Suprapubic skin (tissue), 4 donors: ENCODE measurements around the gene OVOL1. TPM values are rescaled to one million over a fixed set of nuclear protein-coding genes. Genes with fewer than 3 reads are reported as not detected.
A peak's percentile ranks its signal among the peaks of the same experiment; 100 is the strongest.

Experiments
- DNase-seq, 2 donors: peaks; one replicate each; pipeline ENCODE4 v3.0.0-alpha.2; 2019; ENCODE audit warnings: low spot score in 2 of 2
- H3K27ac ChIP-seq: fragments of 200-600 bp; sonication (generic); one replicate; pipeline ENCODE4 v1.5.1; 2019
- H3K27me3 ChIP-seq: fragments of 200-600 bp; sonication (generic); one replicate; pipeline ENCODE4 v1.5.1; 2019
- H3K36me3 ChIP-seq: fragments of 200-600 bp; sonication (generic); one replicate; pipeline ENCODE4 v1.5.1; 2019
- H3K4me1 ChIP-seq: fragments of 200-600 bp; sonication (generic); one replicate; pipeline ENCODE4 v1.5.1; 2019
- H3K4me3 ChIP-seq: fragments of 200-600 bp; sonication (generic); one replicate; pipeline ENCODE4 v1.5.1; 2019; ENCODE audit warnings: mild to moderate bottlenecking
- H3K9me3 ChIP-seq: fragments of 200-600 bp; sonication (generic); one replicate; pipeline ENCODE4 v1.5.1; 2019
- CTCF ChIP-seq, 2 donors: fragments of 200-600 bp in 1 of 2; fragments of 450-650 bp in 1 of 2; sonication (generic) in 1 of 2; IDR thresholded peaks; one replicate each; pipeline ENCODE4 v1.5.1; 2016 to 2019; ENCODE audit warnings: antibody characterized with exemption in 2 of 2, mild to moderate bottlenecking in 1 of 2, moderate library complexity in 1 of 2
- EP300 ChIP-seq: sonication (generic); formaldehyde crosslinking; IDR thresholded peaks from one replicate; pipeline ENCODE4 v1.6.1; 2017; ENCODE audit warnings: antibody characterized with exemption
- POLR2A ChIP-seq, 2 donors: fragments of 450-650 bp; IDR thresholded peaks; one replicate each; pipeline ENCODE4 v1.6.1; 2017; ENCODE audit warnings: antibody characterized with exemption in 2 of 2, mild to moderate bottlenecking in 2 of 2, moderate library complexity in 2 of 2
- POLR2AphosphoS5 ChIP-seq, 3 donors: sonication (generic); formaldehyde crosslinking; IDR thresholded peaks; one replicate each; pipeline ENCODE4 v1.6.1; 2017; ENCODE audit warnings: antibody characterized with exemption in 3 of 3
- WGBS: methylation state at CpG from one replicate; pipeline ENCODE4 v1.1.5; 2018; 5-methylcytosine and 5-hydroxymethylcytosine counted together
- total RNA-seq, 4 donors: library from RNA; depleted of rRNA; stranded (reverse); fragments of >200 nt; gene quantifications; one replicate each; pipeline ENCODE4 v1.1.0, GENCODE V29; 2016

Gene OVOL1
- total RNA-seq, 4 donors from 2014 or later: 64.4 to 196 (median 121) TPM

- Histone ChIP-seq H3K27me3 (peaks cover 33% of the 10 kb centered on the region), H3K27ac (peak overlapping the region; percentile 7)
- WGBS: 51% methylated on average over 20 of the region's 74 CpGs
Measured at GRCh38 chr11:65786008-65786785, 666 bp upstream of the OVOL1 start.

DNA sequence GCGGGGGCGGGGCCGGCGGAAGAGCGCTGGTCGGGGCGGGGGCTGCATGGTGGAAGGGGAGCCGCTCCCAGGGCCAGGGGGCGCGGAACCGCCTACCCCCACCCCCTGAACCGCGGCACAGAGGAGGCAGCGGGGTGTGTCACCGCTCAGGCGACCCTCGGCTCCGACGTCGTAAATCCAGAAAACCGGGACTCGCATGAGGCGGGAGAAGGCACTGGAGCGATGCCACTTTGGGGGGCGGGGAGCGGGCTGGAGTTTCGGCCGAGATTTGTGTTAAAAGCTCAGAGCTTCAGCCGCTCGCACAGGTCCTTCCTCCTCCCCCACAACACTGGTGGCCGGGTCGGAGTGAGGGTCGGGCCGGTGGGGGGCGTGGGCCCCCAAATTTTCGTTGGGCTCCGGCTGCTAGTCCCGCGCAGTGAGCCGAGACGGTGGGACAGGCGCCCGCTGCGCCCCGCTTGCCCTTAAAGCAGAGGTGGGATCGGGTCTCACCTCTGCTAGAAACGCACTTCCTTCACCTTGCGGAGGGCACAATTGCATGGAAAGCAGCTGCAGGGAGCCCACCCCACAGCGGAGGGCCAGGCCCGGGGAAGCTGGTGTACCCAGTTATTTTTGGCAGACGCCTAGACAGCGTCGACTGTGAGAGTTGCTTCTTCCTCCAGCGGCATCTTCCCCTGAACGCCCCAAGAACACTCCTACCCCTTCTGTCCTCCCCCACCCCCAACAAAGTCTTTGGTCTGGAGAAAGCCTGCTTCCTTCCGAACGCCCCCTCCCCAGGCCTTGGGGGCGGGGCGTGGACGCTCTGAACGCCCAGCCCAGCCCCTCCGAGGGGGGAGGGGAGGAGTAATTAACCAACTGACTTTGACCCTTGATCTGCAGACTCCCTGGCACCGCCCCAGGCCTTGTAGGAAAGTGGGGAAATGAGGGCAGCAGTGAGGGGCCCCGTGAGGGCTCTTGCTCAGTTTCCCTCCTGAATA is 1.1 kb downstream of the OVOL1 start:
- DNase-seq: peak in 1 of 2 donors; percentile 73
- Histone ChIP-seq H3K36me3 (no peaks in the 10 kb centered on the region), H3K9me3 (no peaks in the 10 kb centered on the region), H3K27ac (peak overlapping the region; percentile 71), H3K4me3 (peak overlapping the region; percentile 57), H3K27me3 (peaks cover 33% of the 10 kb centered on the region), H3K4me1 (peaks cover 75% of the 10 kb centered on the region)
- 2% methylated on average over 13 of the region's 64 CpGs for WGBS
- TF ChIP-seq POLR2AphosphoS5 (IDR thresholded peaks at IDR 0.05): no peak
- TF ChIP-seq POLR2A (IDR thresholded peaks at IDR 0.05): no peak
- TF ChIP-seq EP300: no peak
- TF ChIP-seq CTCF (IDR thresholded peaks at IDR 0.05): no peak

More at GRCh38 chr11:65786008-65786785, 666 bp upstream of the OVOL1 start:
- Histone ChIP-seq H3K9me3 (no peaks in the 10 kb centered on the region), H3K4me1 (peaks cover 73% of the 10 kb centered on the region), H3K36me3 (no peaks in the 10 kb centered on the region), H3K4me3 (peak overlapping the region; percentile 57)
- DNase-seq: peak; percentile 65 to 81
- no peak for TF ChIP-seq EP300

DNA sequence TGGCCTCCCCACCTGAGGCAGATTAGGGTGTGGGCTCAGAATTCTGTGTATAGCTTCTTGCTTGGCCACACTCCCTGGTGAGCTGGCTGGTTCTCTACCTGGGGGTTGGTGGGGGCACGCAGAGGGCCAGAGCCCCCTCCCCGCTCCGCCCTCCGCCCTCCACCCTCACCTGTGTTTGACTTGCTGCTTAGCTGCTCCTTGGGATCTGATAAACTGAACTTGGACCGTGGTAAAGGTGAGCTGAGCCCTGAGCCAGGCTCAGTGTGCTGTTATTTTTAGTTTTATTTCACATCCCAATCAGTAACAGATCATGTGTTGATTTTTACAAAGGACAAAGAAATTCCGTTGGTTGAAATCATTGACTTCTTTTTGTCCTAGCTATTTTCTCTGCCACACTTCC is 2.0 kb downstream of the OVOL1 start:
- WGBS: 65% methylated on average over 6 of the region's 6 CpGs
- H3K27me3 ChIP-seq: peaks cover 33% of the 10 kb centered on the region
- no peak for DNase-seq
- H3K4me1 ChIP-seq: peaks cover 82% of the 10 kb centered on the region
- H3K27ac ChIP-seq: peak overlapping the region; percentile 71
- H3K9me3 ChIP-seq: no peaks in the 10 kb centered on the region
- no peak for TF ChIP-seq CTCF (IDR thresholded peaks at IDR 0.05)
- TF ChIP-seq POLR2AphosphoS5 (IDR thresholded peaks at IDR 0.05): no peak
- no peak for TF ChIP-seq EP300
- TF ChIP-seq POLR2A (IDR thresholded peaks at IDR 0.05): no peak
- peak overlapping the region; percentile 57 for H3K4me3 ChIP-seq
- no peaks in the 10 kb centered on the region for H3K36me3 ChIP-seq

DNA sequence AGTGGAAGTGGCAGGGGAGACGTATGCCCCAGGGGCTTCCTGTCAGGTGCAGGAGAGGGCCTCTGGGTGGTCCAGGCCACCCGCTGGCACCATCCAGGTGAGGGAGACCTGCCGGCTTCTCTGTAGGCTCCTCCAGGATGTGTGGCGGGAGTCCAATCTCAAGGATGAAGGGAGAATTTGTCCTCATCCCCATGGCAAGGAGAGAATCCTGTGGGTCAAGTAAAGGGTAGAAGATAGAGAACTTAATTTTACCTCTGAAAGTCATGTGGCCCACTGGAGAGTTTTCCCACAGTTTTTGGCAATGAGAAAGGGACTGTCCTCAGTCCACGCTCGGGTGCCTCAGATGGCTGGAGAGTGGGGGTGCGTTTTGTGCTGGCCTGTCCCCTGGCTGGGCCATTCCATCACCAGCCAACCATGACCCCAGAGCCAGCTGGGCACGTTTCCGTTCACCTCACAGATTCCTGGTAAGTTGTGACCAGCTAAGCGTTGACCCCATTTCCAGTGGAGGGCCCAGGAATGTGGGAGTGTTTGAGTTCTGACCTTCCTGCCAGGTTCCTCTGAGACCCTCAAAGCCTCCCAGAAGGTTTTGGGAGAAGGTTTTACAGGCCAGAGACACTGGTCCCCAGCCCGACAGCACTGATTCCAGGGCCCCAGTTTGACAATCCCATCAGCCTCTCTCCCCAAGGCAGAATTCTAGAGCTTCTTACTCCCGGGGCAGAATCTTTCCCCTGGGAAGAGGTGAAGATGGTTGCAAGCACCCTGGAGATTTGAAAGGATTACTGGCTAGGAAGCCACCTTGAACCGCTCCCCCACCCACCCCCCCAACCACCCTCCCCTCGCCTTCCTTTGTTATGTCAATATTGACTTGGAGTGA is 2.6 kb downstream of the OVOL1 start:
- H3K27ac ChIP-seq: peak overlapping the region; percentile 36

More for the DNA sequence above, 2.6 kb downstream of the OVOL1 start:
- no peak for DNase-seq
- no peaks in the 10 kb centered on the region for H3K9me3 ChIP-seq
- no peaks in the 10 kb centered on the region for H3K36me3 ChIP-seq
- no peak for TF ChIP-seq EP300
- TF ChIP-seq POLR2AphosphoS5 (IDR thresholded peaks at IDR 0.05): no peak
- TF ChIP-seq CTCF (IDR thresholded peaks at IDR 0.05): no peak
- no peak for TF ChIP-seq POLR2A (IDR thresholded peaks at IDR 0.05)
- H3K4me3 ChIP-seq: peak overlapping the region; percentile 57
- H3K4me1 ChIP-seq: peaks cover 82% of the 10 kb centered on the region
- 63% methylated on average over 7 of the region's 14 CpGs for WGBS
- H3K27me3 ChIP-seq: peaks cover 33% of the 10 kb centered on the region
